Stomach (tissue), 9 donors: ENCODE measurements around the gene ZNF354C. TPM values are rescaled to one million over a fixed set of nuclear protein-coding genes. Genes with fewer than 3 reads are reported as not detected.

Experiments
- DNase-seq, 2 donors: peaks; one replicate each; pipeline versions ENCODE4 v3.0.0 to v3.0.0-alpha.2; 2013 to 2019
- H3K27ac ChIP-seq, 5 donors: fragments of 200-600 bp in 4 of 5; sonication (generic) in 4 of 5; one replicate each; pipeline ENCODE4 v1.5.1; 2013 to 2019; ENCODE audit warnings: mild to moderate bottlenecking in 1 of 5, moderate library complexity in 1 of 5
- H3K27me3 ChIP-seq, 3 donors: fragments of 200-600 bp; sonication (generic); one replicate each; pipeline ENCODE4 v1.5.1; 2017 to 2019; ENCODE audit warnings: mixed run types in 1 of 3
- H3K36me3 ChIP-seq, 4 donors: fragments of 200-600 bp; sonication (generic); 1 replicate in 3 of 4; 2 replicates in 1 of 4; pipeline ENCODE4 v1.5.1; 2016 to 2019
- H3K4me1 ChIP-seq, 4 donors: fragments of 200-600 bp; sonication (generic); one replicate each; pipeline ENCODE4 v1.5.1; 2016 to 2019
- H3K4me3 ChIP-seq, 4 donors: fragments of 200-600 bp; sonication (generic) in 3 of 4; one replicate each; pipeline ENCODE4 v1.5.1; 2016 to 2019; ENCODE audit warnings: mild to moderate bottlenecking in 1 of 4
- H3K9me3 ChIP-seq, 4 donors: fragments of 200-600 bp; sonication (generic); one replicate each; pipeline ENCODE4 v1.5.1; 2016 to 2019
- EP300 ChIP-seq: sonication (generic); formaldehyde crosslinking; IDR thresholded peaks from one replicate; pipeline ENCODE4 v1.6.1; 2017; ENCODE audit warnings: antibody characterized with exemption
- POLR2A ChIP-seq, 4 donors: fragments of 450-650 bp; IDR thresholded peaks; one replicate each; pipeline ENCODE4 v1.6.1; 2016; ENCODE audit warnings: antibody characterized with exemption in 4 of 4, control low read depth in 2 of 4, mild to moderate bottlenecking in 1 of 4, moderate library complexity in 1 of 4
- POLR2AphosphoS5 ChIP-seq, 3 donors: sonication (generic); formaldehyde crosslinking; IDR thresholded peaks; one replicate each; pipeline ENCODE4 v1.6.1; 2016; ENCODE audit warnings: antibody characterized with exemption in 3 of 3
- WGBS, 5 donors: extraction: QIAGEN DNeasy Blood & Tissue Kit in 3 of 5; methylation state at CpG; one replicate each; pipeline versions ENCODE4 v1.1.5 to v1.1.7; 2013 to 2018; 5-methylcytosine and 5-hydroxymethylcytosine counted together
- intact Hi-C: fragments of 100-400 bp; cut with DNase I; formaldehyde crosslinking; loops from one replicate; pipeline ENCODE4 v1.15.1; 2023; ENCODE audit warnings: low total_unique reads
- polyA plus RNA-seq, 3 donors: library from polyadenylated mRNA; stranded (reverse); fragments of 200-250 nt; gene quantifications; one replicate each; pipeline ENCODE4 v1.2.3, GENCODE V29; 2013
- total RNA-seq, 5 donors: library from RNA; depleted of rRNA; stranded (reverse); fragments of >200 nt; gene quantifications; one replicate each; pipeline versions ENCODE4 v1.1.0 to v1.2.3, GENCODE V29; 2014 to 2016
- TF ChIP-seq, protein P1 (sequence below), 7 experiments: fragments of 450-650 bp in 4 of 7; fragments of 200-600 bp in 3 of 7; sonication (generic) in 3 of 7; IDR thresholded peaks; one replicate each; pipeline ENCODE4 v1.5.1; 2016 to 2019; ENCODE audit warnings: antibody characterized with exemption in 7 of 7, control low read depth in 2 of 7, mild to moderate bottlenecking in 1 of 7
- donor health status: healthy with polysubstance abuse.
- donor health status: Bipolar disorder and iron deficiency.
- donor health status: healthy.

ZNF354C gene
- total and polyA plus RNA-seq, 8 donors, result 0.92 to 13.6 (median 1.3) TPM; not detected in 1

GRCh38 chr5:179124273-179124852, 64.2 kb downstream of the ZNF354C start:
- Histone ChIP-seq H3K27me3 (no peaks in the 10 kb centered on the region), H3K4me1 (no peaks in the 10 kb centered on the region), H3K27ac (no peak overlapping the region), H3K9me3 (peaks cover 3 to 76% (median 43%) of the 10 kb centered on the region in 4 donors), H3K4me3 (no peak overlapping the region), H3K36me3 (peaks cover 0 to 54% (median 27%) of the 10 kb centered on the region in 4 donors)
- intact Hi-C loops, result no loop called here
- TF ChIP-seq EP300 (no peak), POLR2A (IDR thresholded peaks at IDR 0.05) (no peak), POLR2AphosphoS5 (IDR thresholded peaks at IDR 0.05) (no peak)
- TF ChIP-seq, protein P1, sequence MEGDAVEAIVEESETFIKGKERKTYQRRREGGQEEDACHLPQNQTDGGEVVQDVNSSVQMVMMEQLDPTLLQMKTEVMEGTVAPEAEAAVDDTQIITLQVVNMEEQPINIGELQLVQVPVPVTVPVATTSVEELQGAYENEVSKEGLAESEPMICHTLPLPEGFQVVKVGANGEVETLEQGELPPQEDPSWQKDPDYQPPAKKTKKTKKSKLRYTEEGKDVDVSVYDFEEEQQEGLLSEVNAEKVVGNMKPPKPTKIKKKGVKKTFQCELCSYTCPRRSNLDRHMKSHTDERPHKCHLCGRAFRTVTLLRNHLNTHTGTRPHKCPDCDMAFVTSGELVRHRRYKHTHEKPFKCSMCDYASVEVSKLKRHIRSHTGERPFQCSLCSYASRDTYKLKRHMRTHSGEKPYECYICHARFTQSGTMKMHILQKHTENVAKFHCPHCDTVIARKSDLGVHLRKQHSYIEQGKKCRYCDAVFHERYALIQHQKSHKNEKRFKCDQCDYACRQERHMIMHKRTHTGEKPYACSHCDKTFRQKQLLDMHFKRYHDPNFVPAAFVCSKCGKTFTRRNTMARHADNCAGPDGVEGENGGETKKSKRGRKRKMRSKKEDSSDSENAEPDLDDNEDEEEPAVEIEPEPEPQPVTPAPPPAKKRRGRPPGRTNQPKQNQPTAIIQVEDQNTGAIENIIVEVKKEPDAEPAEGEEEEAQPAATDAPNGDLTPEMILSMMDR (IDR thresholded peaks at IDR 0.05), result no peak
- WGBS, 5 donors, result 90 to 93% (median 92%) methylated on average over 10 to 21 of the region's 21 CpGs
- DNase-seq, result no peak

DNA sequence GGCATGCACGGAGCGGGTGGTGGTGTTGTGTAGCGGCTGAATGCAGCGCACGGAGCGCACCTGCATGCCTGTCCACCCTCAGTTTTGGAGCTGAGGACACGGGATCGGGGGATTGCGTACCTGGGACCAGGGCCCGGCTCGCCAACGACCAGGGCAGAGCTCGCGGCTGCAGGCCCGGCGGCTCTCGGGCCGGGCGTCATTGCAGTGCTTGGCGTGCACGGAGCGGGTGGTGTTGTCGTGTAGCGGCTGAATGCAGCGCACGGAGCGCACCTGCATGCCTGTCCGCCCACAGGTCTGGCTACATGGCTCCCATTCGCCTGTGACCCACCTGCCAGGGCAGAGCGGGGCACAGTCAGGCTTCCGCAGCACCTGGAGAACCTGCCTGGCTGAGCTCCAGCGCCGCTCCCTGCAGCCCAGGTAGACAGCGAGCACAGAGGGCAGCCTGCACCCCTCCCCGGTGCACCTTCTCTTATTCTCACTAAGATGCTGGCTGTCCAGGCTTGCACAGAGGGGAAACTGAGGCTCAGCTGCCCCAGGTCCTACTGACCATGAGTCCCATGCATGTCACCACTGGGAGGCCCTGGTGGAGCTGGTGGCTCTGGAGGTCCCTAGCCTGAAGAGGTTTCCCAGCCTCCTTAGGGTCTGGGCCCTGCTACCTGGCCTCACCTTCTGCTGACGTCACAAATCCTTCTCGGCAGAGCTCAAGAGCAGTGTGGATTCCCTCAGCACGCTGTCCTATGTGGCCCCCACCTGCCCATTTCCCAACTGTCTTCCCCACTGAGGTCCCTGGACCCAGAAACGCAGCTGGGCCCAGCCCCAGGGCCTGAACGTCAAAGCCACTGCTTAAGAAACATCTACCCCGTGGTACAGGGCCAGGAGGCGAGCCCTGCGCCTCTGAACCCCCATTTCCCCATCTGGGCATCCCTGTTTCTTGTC, 64.9 kb downstream of the ZNF354C start:
- Histone ChIP-seq H3K36me3 (peaks cover 0 to 61% (median 35%) of the 10 kb centered on the region in 4 donors), H3K4me1 (no peaks in the 10 kb centered on the region), H3K9me3 (peaks cover 3 to 68% (median 40%) of the 10 kb centered on the region in 4 donors), H3K4me3 (no peak overlapping the region), H3K27me3 (no peaks in the 10 kb centered on the region), H3K27ac (no peak overlapping the region)
- TF ChIP-seq EP300, result no peak
- TF ChIP-seq POLR2AphosphoS5 (IDR thresholded peaks at IDR 0.05), result no peak
- TF ChIP-seq POLR2A (IDR thresholded peaks at IDR 0.05), result no peak
- TF ChIP-seq, protein P1 (IDR thresholded peaks at IDR 0.05), result no peak
- intact Hi-C loops, result no loop called here
- DNase-seq, result peak in 1 of 2 donors; percentile 18
- 81 to 93% (median 90%) methylated on average over 13 to 43 of the region's 43 CpGs for WGBS, 5 donors

DNA sequence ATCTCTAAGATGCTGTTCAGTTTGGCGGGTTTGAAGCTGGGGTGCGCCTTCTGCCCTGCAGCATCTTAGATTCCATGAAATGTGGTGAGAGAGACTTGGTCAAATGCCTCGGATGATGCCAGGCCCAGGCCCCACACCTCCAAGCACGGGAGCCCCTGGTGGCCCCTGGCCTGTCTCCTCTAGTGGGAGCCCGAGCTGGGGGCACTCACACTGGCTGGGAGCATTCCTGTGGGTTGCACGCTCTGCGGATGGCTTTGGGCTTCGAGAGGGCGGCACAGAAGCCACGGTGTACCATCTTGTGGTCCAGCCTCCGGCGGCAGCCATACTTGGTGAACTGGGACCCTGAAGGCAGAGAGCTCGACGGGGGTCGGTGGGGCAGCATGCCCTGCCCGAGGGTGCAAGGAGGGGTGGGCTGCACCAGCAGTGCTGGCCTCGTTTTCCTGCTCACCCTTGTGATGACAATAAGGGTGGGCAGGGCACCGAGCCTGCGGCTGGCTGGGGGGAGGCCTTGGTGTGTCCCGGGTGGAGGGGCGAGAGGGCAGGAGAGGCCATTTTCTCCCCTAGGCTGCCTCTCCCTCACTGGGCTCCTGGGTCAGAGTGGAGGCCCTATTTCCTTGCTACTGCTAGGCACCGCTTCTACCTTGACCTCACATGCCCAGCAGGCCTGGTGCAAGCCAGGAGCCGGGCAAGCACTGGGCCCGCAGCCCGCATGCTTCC, 65.8 kb downstream of the ZNF354C start:
- H3K27me3 ChIP-seq, result no peaks in the 10 kb centered on the region
- H3K27ac ChIP-seq, result no peak overlapping the region
- WGBS, 5 donors, result 83 to 90% (median 88%) methylated on average over 17 to 25 of the region's 25 CpGs
- H3K4me1 ChIP-seq, result no peaks in the 10 kb centered on the region
- no peak for TF ChIP-seq POLR2AphosphoS5 (IDR thresholded peaks at IDR 0.05)
- TF ChIP-seq, protein P1 (IDR thresholded peaks at IDR 0.05), result no peak
- no peak for TF ChIP-seq EP300
- no peak for TF ChIP-seq POLR2A (IDR thresholded peaks at IDR 0.05)
- H3K36me3 ChIP-seq, result peaks cover 0 to 66% (median 38%) of the 10 kb centered on the region in 4 donors
- intact Hi-C loops, result no loop called here
- no peak overlapping the region for H3K4me3 ChIP-seq
- peak in 1 of 2 donors; percentile 20 for DNase-seq
- peaks cover 2 to 60% (median 32%) of the 10 kb centered on the region in 4 donors for H3K9me3 ChIP-seq

DNA sequence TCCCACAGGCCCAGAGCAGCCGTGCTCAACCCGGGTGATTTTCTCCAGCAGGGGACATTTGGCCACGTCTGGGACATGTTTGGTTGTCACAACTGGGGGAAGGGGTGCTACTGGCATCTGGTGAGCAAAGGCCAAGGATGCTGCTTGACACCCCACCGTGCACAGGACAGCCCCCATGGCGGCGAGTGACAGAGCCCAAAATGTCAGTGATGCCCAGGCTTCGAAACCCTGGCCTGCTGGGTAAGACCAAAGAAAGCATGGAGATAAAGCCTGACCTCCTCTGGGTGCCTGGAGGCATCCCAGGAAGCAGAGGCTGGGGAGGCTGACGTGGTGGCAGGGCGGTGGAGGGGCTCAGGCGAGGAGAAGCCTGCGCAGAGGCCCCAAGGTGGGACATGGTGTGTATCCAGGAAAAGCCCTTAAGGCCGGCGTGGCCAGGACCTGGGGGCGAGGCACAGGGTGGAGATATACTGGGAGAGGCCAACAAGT, 66.4 kb downstream of the ZNF354C start:
- Histone ChIP-seq H3K27ac (no peak overlapping the region), H3K36me3 (peaks cover 0 to 65% (median 37%) of the 10 kb centered on the region in 4 donors), H3K27me3 (no peaks in the 10 kb centered on the region), H3K4me1 (no peaks in the 10 kb centered on the region), H3K9me3 (peaks cover 0 to 54% (median 26%) of the 10 kb centered on the region in 4 donors), H3K4me3 (no peak overlapping the region)
- TF ChIP-seq POLR2AphosphoS5 (IDR thresholded peaks at IDR 0.05) (no peak), POLR2A (IDR thresholded peaks at IDR 0.05) (no peak), EP300 (no peak)
- TF ChIP-seq, protein P1 (IDR thresholded peaks at IDR 0.05), result no peak
- DNase-seq, result peak in 1 of 2 donors; percentile 9
- 84 to 88% (median 84%) methylated on average over 8 to 14 of the region's 14 CpGs for WGBS, 5 donors
- intact Hi-C loops, result no loop called here
